Spleen (tissue), 11 donors: ENCODE measurements around the gene LAMA4. TPM values are rescaled to one million over a fixed set of nuclear protein-coding genes. Genes with fewer than 3 reads are reported as not detected.

Source experiments
- DNase-seq: peaks from one replicate; pipeline ENCODE4 v3.0.0-alpha.2; 2020
- H3K27ac ChIP-seq, 8 donors: fragments of 200-600 bp; sonication (generic) in 7 of 8; 1 replicate in 4 of 8; 2 replicates in 4 of 8; pipeline versions ENCODE4 v1.5.0 to v1.8.0; 2016 to 2021; ENCODE audit warnings: inconsistent platforms in 4 of 8, mild to moderate bottlenecking in 4 of 8, moderate library complexity in 1 of 8
- H3K27me3 ChIP-seq, 7 donors: fragments of 200-600 bp; sonication (generic) in 6 of 7; replicated peaks in 1 of 7; 1 replicate in 4 of 7; 2 replicates in 3 of 7; pipeline versions ENCODE4 v1.5.0 to v1.8.0; 2016 to 2021; ENCODE audit warnings: inconsistent platforms in 3 of 7, mild to moderate bottlenecking in 1 of 7
- H3K36me3 ChIP-seq, 6 donors: fragments of 200-600 bp; sonication (generic) in 5 of 6; 1 replicate in 4 of 6; 2 replicates in 2 of 6; pipeline versions ENCODE4 v1.5.0 to v1.8.0; 2016 to 2021; ENCODE audit warnings: inconsistent platforms in 2 of 6
- H3K4me1 ChIP-seq, 6 donors: fragments of 200-600 bp; sonication (generic) in 5 of 6; 1 replicate in 3 of 6; 2 replicates in 3 of 6; pipeline versions ENCODE4 v1.5.0 to v1.8.0; 2016 to 2021; ENCODE audit warnings: inconsistent platforms in 3 of 6
- H3K4me3 ChIP-seq, 8 donors: fragments of 200-600 bp; sonication (generic) in 7 of 8; 1 replicate in 4 of 8; 2 replicates in 4 of 8; pipeline versions ENCODE4 v1.5.0 to v1.8.0; 2016 to 2021; ENCODE audit warnings: inconsistent platforms in 4 of 8, mild to moderate bottlenecking in 4 of 8, moderate library complexity in 2 of 8
- H3K9me3 ChIP-seq, 8 donors: fragments of 200-600 bp; sonication (generic) in 7 of 8; 1 replicate in 4 of 8; 2 replicates in 4 of 8; pipeline versions ENCODE4 v1.5.0 to v1.8.0; 2016 to 2021; ENCODE audit warnings: inconsistent platforms in 4 of 8
- POLR2A ChIP-seq, 3 donors: fragments of 450-650 bp; IDR thresholded peaks; one replicate each; pipeline ENCODE4 v1.5.1; 2017; ENCODE audit warnings: antibody characterized with exemption in 3 of 3, mild to moderate bottlenecking in 1 of 3
- POLR2AphosphoS5 ChIP-seq, 3 donors: sonication (generic); formaldehyde crosslinking; IDR thresholded peaks; one replicate each; pipeline ENCODE4 v1.5.1; 2017; ENCODE audit warnings: antibody characterized with exemption in 3 of 3
- WGBS, 5 donors: extraction: QIAGEN DNeasy Blood & Tissue Kit in 3 of 5; methylation state at CpG; one replicate each; pipeline versions ENCODE4 v1.1.5 to v1.1.7; 2013 to 2018; 5-methylcytosine and 5-hydroxymethylcytosine counted together
- intact Hi-C: fragments of 100-400 bp; cut with DNase I; formaldehyde crosslinking; loops from one replicate; pipeline ENCODE4 v1.15.0; 2023; ENCODE audit warnings: low total_unique reads
- polyA plus RNA-seq, 3 donors: library from polyadenylated mRNA; stranded (reverse); fragments of 200-250 nt; gene quantifications; one replicate each; pipeline ENCODE4 v1.2.1, GENCODE V29; 2013
- total RNA-seq, 7 donors: library from RNA; depleted of rRNA in 3 of 7; stranded (reverse); fragments of >200 nt in 3 of 7; fragmentation: NEBNext Ultra II Directional in 4 of 7; extraction: Animal tissue kit (Norgen Biotek cat#: 25700) in 4 of 7; gene quantifications; one replicate each; pipeline versions ENCODE4 v1.1.0 to v1.2.1, GENCODE V29; 2016 to 2021
- TF ChIP-seq, protein P1 (sequence below), 11 experiments: fragments of 200-600 bp in 7 of 11; fragments of 450-650 bp in 4 of 11; sonication (generic) in 4 of 11; IDR thresholded peaks in 8 of 11; conservative IDR thresholded peaks in 3 of 11; 1 replicate in 7 of 11; 2 replicates in 4 of 11; pipeline versions ENCODE4 v1.4.0 to v1.8.0; 2016 to 2021; ENCODE audit warnings: antibody characterized with exemption in 11 of 11, inconsistent platforms in 4 of 11, mild to moderate bottlenecking in 1 of 11
- donor health status: healthy with polysubstance abuse.
- donor health status: DM: no; HTN: no; CAD: no; lungs with moderate emphysema.
- donor health status: DM: no; HTN: no; CAD: no.
- donor health status: Bipolar disorder and iron deficiency.
- donor health status: healthy.
- donor health status: DM: no; HTN: no; CAD: no.
- donor health status: DM: yes; HTN: yes; CAD: no.

Gene LAMA4
- total and polyA plus RNA-seq, 10 donors: 0.76 to 3.7 (median 2.5) TPM

DNA sequence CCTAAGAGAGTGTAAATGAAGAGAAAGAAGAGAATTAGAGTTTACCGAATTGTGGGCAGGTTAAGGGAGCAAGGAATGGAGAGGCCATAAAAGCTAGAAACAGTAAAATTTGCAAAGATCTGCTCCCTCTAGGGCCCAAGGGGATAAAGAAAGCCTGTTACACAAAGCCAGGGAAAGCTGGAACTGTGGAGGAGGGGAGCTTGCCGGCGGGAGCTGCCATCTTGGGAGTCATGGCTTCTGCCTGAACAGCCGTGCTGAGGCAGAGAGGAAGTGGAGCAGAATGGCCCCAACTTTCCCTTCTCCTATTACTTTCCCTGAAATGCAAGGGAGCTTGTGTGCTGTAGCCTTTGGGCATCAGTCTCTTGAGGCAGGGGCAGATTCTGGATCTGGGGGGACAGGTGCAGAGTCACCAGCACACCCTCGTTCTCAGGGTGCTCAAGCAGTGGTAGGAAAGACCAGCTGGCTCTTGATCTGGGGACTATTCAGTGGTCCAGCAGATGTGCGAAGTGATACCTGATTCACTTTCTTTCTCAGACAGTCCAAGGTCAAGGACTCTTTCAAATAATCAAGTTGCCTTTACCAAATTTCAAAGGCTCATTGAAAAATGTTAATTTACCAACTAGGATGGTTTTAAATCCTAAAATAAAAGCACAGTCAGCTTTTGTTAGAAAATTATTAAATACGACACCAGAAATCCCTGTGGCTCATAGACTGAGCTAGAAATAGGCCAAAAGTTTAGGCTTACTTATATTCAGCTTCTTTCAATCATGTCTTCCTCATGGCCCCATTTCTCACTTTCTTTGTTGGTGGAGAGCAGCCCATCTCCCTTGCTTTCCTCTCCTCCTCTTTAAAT lies 25.7 kb downstream of the LAMA4 start:
- H3K27ac ChIP-seq: no peak overlapping the region
- 81 to 94% (median 88%) methylated on average over 7 of the region's 7 CpGs for whole genome bisulfite sequencing, 5 donors
- peaks cover 0 to 20% (median 0%) of the 10 kb centered on the region in 7 donors for H3K27me3 ChIP-seq
- intact Hi-C loops: no loop called here
- no peak for DNase-seq
- no peaks in the 10 kb centered on the region for H3K9me3 ChIP-seq
- H3K4me3 ChIP-seq: no peak overlapping the region
- no peaks in the 10 kb centered on the region for H3K4me1 ChIP-seq
- no peaks in the 10 kb centered on the region for H3K36me3 ChIP-seq
- TF ChIP-seq POLR2AphosphoS5 (IDR thresholded peaks at IDR 0.05) (no peak), POLR2A (IDR thresholded peaks at IDR 0.05) (no peak)
- TF ChIP-seq, protein P1, sequence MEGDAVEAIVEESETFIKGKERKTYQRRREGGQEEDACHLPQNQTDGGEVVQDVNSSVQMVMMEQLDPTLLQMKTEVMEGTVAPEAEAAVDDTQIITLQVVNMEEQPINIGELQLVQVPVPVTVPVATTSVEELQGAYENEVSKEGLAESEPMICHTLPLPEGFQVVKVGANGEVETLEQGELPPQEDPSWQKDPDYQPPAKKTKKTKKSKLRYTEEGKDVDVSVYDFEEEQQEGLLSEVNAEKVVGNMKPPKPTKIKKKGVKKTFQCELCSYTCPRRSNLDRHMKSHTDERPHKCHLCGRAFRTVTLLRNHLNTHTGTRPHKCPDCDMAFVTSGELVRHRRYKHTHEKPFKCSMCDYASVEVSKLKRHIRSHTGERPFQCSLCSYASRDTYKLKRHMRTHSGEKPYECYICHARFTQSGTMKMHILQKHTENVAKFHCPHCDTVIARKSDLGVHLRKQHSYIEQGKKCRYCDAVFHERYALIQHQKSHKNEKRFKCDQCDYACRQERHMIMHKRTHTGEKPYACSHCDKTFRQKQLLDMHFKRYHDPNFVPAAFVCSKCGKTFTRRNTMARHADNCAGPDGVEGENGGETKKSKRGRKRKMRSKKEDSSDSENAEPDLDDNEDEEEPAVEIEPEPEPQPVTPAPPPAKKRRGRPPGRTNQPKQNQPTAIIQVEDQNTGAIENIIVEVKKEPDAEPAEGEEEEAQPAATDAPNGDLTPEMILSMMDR (IDR thresholded peaks at IDR 0.05 in 8 of 11, conservative IDR thresholded peaks at IDR 0.05 in 3 of 11): no peak

DNA sequence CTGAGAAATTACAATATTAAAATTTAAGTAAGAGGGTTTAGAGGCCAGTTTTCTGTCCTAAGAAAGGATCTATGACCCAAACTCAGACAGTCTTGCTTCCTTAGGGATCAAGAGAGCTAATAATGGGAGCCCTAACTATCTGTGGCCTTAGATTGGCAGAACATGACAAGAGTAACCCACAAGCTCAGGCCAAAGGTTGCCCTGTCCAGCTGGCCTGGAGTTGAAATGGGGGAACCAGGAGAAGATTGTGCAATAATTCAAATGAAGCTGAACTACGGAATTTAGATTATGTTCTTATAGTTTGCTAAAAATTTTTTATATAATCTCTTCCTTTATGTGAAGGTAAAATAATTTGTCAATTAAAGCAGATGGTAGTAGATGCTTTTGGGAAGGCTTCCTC lies 26.4 kb downstream of the LAMA4 start:
- intact Hi-C loops: no loop called here
- 77 to 95% (median 89%) methylated on average over 1 of the region's 1 CpG for WGBS, 5 donors
- no peak for DNase-seq
- no peak overlapping the region for H3K4me3 ChIP-seq
- H3K4me1 ChIP-seq: no peaks in the 10 kb centered on the region
- peaks cover 0 to 20% (median 0%) of the 10 kb centered on the region in 7 donors for H3K27me3 ChIP-seq
- no peaks in the 10 kb centered on the region for H3K36me3 ChIP-seq
- H3K27ac ChIP-seq: no peak overlapping the region
- no peaks in the 10 kb centered on the region for H3K9me3 ChIP-seq
- TF ChIP-seq POLR2A (IDR thresholded peaks at IDR 0.05): no peak
- TF ChIP-seq, protein P1 (IDR thresholded peaks at IDR 0.05 in 8 of 11, conservative IDR thresholded peaks at IDR 0.05 in 3 of 11): no peak
- TF ChIP-seq POLR2AphosphoS5 (IDR thresholded peaks at IDR 0.05): no peak

DNA sequence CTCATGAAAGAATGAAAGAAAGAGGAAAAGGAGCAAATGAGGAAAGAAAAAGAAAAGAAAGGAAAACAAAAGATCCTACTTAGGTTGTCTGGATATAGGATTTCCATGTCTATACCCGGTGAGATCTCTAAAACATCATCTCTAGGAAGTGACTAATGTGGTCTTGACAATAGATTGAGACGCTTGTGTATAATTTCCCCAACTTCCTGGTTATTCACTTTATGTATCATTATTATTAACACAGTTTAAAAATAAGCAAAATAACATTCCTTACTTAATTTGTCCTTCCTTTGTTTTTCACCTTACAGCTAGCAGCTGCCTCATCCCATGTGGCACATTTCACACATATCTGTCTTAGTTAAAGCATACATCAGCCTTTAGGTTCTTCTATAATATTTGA lies 27.0 kb downstream of the LAMA4 start:
- WGBS, 5 donors: 59 to 92% (median 71%) methylated on average over 2 of the region's 2 CpGs
- intact Hi-C loops: no loop called here

DNA sequence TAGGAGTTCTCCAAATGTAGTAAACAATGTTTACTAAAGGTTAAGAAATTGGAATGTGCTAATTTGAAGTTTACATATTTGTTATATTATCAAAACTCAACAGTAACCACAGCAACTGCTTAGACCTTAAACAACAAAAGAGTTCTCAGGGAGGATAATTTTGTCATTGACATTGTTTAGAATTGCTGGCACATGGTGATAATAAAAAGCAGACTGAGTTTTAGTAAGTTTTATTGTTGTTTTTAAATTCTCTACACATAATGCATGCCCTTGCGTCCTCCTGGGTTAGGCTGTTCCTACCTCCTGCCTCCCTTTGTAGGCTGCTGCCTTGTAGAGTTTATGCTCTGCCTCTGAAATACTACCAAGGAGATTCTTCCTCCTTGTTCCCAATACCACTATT lies 28.7 kb downstream of the LAMA4 start:
- intact Hi-C loops: no loop called here
- H3K36me3 ChIP-seq: no peaks in the 10 kb centered on the region
- no peaks in the 10 kb centered on the region for H3K4me1 ChIP-seq
- H3K4me3 ChIP-seq: no peak overlapping the region
- no peaks in the 10 kb centered on the region for H3K9me3 ChIP-seq
- 82 to 100% (median 95%) methylated on average over 1 of the region's 1 CpG for WGBS, 5 donors
- TF ChIP-seq POLR2AphosphoS5 (IDR thresholded peaks at IDR 0.05) (no peak), POLR2A (IDR thresholded peaks at IDR 0.05) (no peak)
- TF ChIP-seq, protein P1 (IDR thresholded peaks at IDR 0.05 in 8 of 11, conservative IDR thresholded peaks at IDR 0.05 in 3 of 11): no peak
- no peak for DNase-seq
- no peak overlapping the region for H3K27ac ChIP-seq
- peaks cover 0 to 20% (median 0%) of the 10 kb centered on the region in 7 donors for H3K27me3 ChIP-seq

More for the DNA sequence above, 27.0 kb downstream of the LAMA4 start:
- no peak overlapping the region for H3K4me3 ChIP-seq
- H3K9me3 ChIP-seq: no peaks in the 10 kb centered on the region
- TF ChIP-seq, protein P1 (IDR thresholded peaks at IDR 0.05 in 8 of 11, conservative IDR thresholded peaks at IDR 0.05 in 3 of 11): no peak
- no peak for TF ChIP-seq POLR2AphosphoS5 (IDR thresholded peaks at IDR 0.05)
- no peak for TF ChIP-seq POLR2A (IDR thresholded peaks at IDR 0.05)
- no peaks in the 10 kb centered on the region for H3K4me1 ChIP-seq
- DNase-seq: no peak
- no peaks in the 10 kb centered on the region for H3K36me3 ChIP-seq
- H3K27me3 ChIP-seq: peaks cover 0 to 20% (median 0%) of the 10 kb centered on the region in 7 donors
- no peak overlapping the region for H3K27ac ChIP-seq
